ENCODE data around the gene LIPC.

LIPC gene

GRCh38 chr15:58498821-58499580 is 67.2 kb downstream of the LIPC start:
- DNase-seq, result no peak

DNA sequence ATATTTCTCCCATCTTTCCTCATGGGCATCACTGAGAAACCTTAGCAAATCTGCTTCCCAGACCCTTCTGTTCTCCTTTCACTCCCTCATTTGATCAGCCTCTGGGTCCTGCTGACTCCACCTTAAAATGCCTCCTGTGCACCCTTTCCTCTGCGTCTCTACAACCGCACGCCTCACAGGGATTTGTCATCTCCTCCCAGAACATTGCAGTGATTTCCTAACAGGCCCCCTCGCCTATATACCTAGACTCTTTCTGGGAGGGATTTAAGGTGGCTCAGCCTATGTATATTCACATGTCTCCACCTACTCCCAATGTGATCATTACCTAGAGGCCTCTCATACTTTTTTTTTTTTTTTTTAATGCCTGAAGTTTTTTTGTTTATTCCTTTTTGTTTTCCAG is 69.2 kb downstream of the LIPC start:
- DNase-seq, result no peak

- DNase-seq, result no peak
These were observed 69.9 kb downstream of the LIPC start for GRCh38 chr15:58501636-58502188.

- no peak for DNase-seq
These were observed 71.6 kb downstream of the LIPC start for GRCh38 chr15:58503139-58504027.

- DNase-seq, result no peak
These were observed 73.0 kb downstream of the LIPC start for GRCh38 chr15:58504674-58505234.

DNA sequence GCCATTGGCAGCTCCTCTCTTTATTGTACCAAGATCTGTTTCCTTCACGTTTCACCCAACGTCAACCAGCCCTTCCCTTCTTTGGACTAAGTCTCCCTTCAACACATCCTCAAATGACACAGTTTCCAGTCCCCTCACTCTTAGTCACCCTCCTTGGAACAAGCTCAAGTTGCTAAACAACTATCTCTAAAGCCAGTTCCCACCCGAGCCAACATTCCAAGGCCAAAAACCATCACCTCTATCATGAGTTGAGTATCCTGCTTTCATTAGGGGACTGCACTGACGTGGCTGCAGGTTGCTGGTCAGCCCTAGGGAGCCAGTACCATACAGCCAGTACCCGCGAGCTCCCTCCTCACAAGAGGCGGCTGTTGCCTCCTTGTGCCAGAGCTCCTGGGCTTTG is 73.8 kb downstream of the LIPC start:
- no peak for DNase-seq

GRCh38 chr15:58506064-58506490 is 74.3 kb downstream of the LIPC start:
- no peak for DNase-seq

- DNase-seq, result no peak
These were observed 75.2 kb downstream of the LIPC start for GRCh38 chr15:58506783-58507668.

DNA sequence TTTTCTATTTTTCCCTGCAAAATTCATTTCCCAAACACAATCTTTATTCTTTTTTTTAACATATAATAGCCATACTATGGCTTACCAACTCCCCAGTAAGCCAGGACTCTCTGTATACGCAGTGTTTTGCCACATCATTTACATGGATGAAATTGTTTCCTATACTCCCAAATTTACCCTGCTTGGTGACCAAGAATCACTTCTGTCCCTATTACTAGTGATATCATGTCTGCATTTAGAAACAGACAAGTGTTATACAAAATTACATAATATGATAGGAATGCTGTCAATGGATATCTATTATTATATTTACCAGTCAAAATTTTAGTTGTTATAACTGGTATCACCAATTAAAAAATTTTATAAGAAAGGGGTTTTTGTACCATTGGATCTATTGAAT is 77.8 kb downstream of the LIPC start:
- no peak for DNase-seq

- DNase-seq, result no peak
These were observed 79.2 kb downstream of the LIPC start for GRCh38 chr15:58510715-58511598.

DNA sequence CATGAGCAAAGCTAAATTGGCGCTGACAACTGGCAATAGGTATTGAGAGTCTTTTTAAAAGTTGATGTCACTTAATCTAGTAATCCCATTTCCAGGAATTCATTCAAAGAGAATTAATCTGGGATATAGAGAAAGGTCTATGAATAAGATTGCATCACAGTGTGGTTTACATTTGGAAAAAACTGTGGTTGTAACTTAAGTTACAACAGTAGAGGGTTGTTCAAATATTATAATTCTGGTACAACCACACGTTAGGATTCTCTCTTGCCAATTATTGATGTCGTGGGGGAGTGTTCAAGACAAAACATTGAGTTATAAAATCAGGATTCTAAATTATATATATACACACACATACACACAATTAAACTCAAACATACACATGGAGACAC is 79.8 kb downstream of the LIPC start:
- no peak for DNase-seq

DNA sequence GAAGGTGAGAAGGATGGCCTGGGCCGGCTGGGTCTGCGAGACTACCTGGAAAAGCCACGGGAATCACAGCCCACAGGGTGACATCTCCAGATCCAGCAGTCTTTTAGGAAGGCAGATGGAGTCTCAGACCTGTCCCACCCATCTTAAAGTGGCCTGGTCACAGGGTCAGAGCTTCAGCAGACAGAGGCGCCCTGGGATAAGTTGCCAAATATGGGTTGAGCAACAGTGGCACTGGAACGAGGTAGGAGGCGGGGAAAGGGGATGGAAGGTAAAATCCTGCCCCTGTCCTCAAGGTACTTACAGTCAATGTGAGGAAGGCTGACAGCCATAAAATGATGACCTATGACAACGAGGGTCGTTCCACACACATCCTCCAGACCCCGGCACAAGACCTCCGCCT is 80.7 kb downstream of the LIPC start:
- DNase-seq, result no peak

- DNase-seq, result no peak
These were observed 81.2 kb downstream of the LIPC start for GRCh38 chr15:58513008-58513407.

- no peak for DNase-seq
These were observed 82.0 kb downstream of the LIPC start for GRCh38 chr15:58513726-58514336.

DNA sequence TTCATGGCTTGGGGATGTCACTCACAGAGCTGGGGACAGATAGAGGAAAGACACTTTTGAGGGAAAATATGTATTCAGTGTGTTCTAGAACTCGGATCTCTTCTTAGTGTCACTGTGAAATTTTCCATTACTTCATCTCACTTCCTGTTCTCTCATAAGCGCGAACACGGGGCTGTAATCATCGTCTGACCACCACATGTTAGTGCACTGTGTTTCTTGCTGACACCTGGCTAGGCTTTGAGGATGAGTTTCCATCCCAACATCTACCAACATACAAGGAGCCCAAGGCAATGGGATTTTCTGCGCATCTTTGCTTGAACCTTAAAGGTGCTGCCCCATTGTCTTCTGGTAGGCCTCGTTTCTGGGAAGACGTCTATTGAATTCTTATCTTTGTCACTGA is 84.0 kb downstream of the LIPC start:
- DNase-seq, result no peak

- no peak for DNase-seq
These were observed 85.5 kb downstream of the LIPC start for GRCh38 chr15:58517252-58517681.

DNA sequence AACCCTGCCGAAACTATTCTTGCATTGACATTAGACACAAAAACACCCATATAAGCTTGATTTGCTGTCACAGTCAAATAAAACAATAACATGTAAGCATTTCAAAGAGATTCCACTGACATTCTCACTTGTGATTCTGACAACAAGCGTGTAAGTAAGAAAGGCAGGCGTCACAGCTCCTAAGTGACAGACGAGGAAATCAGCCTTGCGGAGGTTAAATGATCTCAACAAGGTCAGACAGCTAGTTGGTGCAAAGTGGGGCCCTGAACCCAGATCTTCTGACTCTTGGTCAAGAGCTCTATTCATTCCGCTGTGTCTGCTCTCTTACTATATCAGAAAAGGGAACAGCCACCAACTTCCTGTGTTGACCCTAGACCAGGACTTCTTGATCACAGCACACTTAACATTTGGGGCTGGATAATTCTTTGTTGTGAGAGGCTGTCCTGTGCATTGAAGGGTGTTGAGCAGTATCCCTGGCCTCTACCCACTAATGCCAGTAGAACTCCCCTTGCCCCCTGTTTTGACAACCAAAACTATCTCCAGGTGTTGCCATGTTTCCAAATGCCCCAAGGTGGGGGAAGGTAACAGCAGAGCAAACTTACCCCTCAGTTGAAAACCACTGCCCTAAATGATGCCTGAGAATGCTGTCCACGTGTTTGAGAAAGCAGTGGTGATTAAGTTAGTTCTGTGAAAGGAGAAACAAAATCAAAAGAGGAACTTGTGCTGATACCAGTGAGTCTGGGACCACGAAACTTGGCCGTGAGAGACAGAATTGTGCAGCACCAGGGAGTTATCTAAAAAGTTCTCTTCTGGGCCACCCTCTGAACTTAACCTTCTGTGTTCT is 86.1 kb downstream of the LIPC start:
- no peak for DNase-seq

GRCh38 chr15:58518626-58519025 is 86.8 kb downstream of the LIPC start:
- DNase-seq, result no peak

DNA sequence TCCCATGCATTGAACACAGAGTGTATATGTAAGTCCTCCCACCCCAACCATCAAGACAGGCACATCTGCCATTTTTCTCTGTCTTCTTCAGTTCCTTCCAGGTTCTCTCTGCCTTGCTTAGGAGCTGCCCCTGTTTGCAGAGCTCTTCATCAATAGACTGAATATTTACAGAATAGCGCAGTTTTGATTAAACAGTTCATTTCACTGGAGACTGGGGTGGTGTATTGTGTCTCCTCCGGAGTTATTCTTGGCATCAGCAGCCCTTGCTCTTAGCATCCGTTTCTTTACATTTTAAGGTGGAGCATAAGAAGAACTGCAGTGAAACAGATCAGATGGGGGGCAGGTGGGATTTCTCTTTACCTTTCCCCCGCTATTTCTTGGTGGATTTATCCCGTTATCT is 87.7 kb downstream of the LIPC start:
- no peak for DNase-seq

GRCh38 chr15:58520464-58520863 is 88.7 kb downstream of the LIPC start:
- no peak for DNase-seq
